Measurements from ENCODE around the gene TAC4. TPM values are rescaled to one million over a fixed set of nuclear protein-coding genes. Genes with fewer than 3 reads are reported as not detected.

The TAC4 gene
- total and polyA plus RNA-seq, 10 donors: not detected

DNA sequence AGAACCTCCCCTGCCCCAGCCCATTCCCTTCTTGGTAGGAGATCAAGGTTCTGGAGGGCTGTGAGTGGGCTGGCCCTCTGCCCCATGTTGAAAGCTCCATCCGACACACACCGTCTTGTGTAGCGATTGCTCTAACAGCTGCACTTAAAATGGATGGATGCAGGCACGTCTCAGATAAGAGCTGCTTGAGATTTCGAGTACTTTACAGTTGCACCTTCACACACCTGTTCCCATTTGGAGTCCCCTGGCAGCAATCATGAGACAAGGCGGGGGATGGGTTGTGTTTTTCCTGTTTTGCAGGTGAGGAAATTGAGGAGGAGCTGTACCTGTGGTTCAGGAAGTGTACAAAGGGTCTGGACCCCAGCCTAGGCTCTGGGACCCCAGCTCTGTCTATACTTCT lies 25.6 kb upstream of the TAC4 start:
- H3K4me3 ChIP-seq: no peak overlapping the region
- intact Hi-C loops (cut with DNase I; ENCODE audit: low total_unique reads): no loop called here
- no peak overlapping the region for H3K27ac ChIP-seq
- H3K9me3 ChIP-seq: no peaks in the 10 kb centered on the region
- 71 to 88% (median 80%) methylated on average over 6 of the region's 6 CpGs for WGBS, 5 donors
- no peaks in the 10 kb centered on the region for H3K36me3 ChIP-seq
- DNase-seq: no peak
- H3K27me3 ChIP-seq (replicated peaks in 1 of 7): peaks cover 0 to 76% (median 7%) of the 10 kb centered on the region in 7 donors
- TF ChIP-seq POLR2A (IDR thresholded peaks at IDR 0.05): no peak
- TF ChIP-seq, protein P1, sequence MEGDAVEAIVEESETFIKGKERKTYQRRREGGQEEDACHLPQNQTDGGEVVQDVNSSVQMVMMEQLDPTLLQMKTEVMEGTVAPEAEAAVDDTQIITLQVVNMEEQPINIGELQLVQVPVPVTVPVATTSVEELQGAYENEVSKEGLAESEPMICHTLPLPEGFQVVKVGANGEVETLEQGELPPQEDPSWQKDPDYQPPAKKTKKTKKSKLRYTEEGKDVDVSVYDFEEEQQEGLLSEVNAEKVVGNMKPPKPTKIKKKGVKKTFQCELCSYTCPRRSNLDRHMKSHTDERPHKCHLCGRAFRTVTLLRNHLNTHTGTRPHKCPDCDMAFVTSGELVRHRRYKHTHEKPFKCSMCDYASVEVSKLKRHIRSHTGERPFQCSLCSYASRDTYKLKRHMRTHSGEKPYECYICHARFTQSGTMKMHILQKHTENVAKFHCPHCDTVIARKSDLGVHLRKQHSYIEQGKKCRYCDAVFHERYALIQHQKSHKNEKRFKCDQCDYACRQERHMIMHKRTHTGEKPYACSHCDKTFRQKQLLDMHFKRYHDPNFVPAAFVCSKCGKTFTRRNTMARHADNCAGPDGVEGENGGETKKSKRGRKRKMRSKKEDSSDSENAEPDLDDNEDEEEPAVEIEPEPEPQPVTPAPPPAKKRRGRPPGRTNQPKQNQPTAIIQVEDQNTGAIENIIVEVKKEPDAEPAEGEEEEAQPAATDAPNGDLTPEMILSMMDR (IDR thresholded peaks at IDR 0.05 in 8 of 11, conservative IDR thresholded peaks at IDR 0.05 in 3 of 11): no peak
- no peaks in the 10 kb centered on the region for H3K4me1 ChIP-seq

GRCh38 chr17:49872754-49873377 lies 25.0 kb upstream of the TAC4 start:
- no peaks in the 10 kb centered on the region for H3K4me1 ChIP-seq
- H3K27me3 ChIP-seq (replicated peaks in 1 of 7): peaks cover 0 to 76% (median 7%) of the 10 kb centered on the region in 7 donors
- DNase-seq: no peak
- H3K27ac ChIP-seq: no peak overlapping the region
- H3K9me3 ChIP-seq: no peaks in the 10 kb centered on the region
- TF ChIP-seq, protein P1 (IDR thresholded peaks at IDR 0.05 in 8 of 11, conservative IDR thresholded peaks at IDR 0.05 in 3 of 11): no peak
- TF ChIP-seq POLR2AphosphoS5 (IDR thresholded peaks at IDR 0.05) (no peak), POLR2A (IDR thresholded peaks at IDR 0.05) (no peak)
- no peak overlapping the region for H3K4me3 ChIP-seq
- H3K36me3 ChIP-seq: no peaks in the 10 kb centered on the region
- intact Hi-C loops (cut with DNase I; ENCODE audit: low total_unique reads): no loop called here
- WGBS, 5 donors: 51 to 68% (median 59%) methylated on average over 6 of the region's 6 CpGs

DNA sequence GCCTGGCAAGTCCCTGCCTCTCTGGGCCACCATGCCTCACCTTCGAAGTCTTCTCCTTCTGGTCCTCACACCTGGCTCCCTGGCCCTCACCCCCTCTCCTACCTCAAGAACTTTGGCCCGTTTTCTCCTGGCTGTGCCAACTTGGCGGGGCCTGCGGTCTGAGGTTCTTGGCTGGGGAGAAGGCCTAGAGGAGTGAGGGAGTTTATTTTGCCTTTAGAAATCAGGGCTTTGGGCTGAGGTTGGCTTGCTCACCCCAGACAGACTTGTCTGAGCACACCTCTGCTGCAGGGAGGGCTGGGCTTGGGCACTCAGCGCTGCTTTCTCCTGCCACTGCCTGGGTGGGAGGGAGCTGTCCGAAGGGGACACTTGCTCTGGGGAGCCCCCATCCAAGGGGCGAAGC lies 23.3 kb upstream of the TAC4 start:
- no peak for DNase-seq
- intact Hi-C loops (cut with DNase I; ENCODE audit: low total_unique reads): no loop called here
- no peak overlapping the region for H3K27ac ChIP-seq
- no peaks in the 10 kb centered on the region for H3K36me3 ChIP-seq
- WGBS, 5 donors: 82 to 90% (median 88%) methylated on average over 5 to 7 of the region's 7 CpGs
- H3K9me3 ChIP-seq: no peaks in the 10 kb centered on the region
- H3K4me1 ChIP-seq: no peaks in the 10 kb centered on the region
- H3K4me3 ChIP-seq: no peak overlapping the region
- TF ChIP-seq, protein P1 (IDR thresholded peaks at IDR 0.05 in 8 of 11, conservative IDR thresholded peaks at IDR 0.05 in 3 of 11): no peak
- no peak for TF ChIP-seq POLR2AphosphoS5 (IDR thresholded peaks at IDR 0.05)
- no peak for TF ChIP-seq POLR2A (IDR thresholded peaks at IDR 0.05)
- H3K27me3 ChIP-seq (replicated peaks in 1 of 7): peaks cover 0 to 66% (median 3%) of the 10 kb centered on the region in 7 donors

DNA sequence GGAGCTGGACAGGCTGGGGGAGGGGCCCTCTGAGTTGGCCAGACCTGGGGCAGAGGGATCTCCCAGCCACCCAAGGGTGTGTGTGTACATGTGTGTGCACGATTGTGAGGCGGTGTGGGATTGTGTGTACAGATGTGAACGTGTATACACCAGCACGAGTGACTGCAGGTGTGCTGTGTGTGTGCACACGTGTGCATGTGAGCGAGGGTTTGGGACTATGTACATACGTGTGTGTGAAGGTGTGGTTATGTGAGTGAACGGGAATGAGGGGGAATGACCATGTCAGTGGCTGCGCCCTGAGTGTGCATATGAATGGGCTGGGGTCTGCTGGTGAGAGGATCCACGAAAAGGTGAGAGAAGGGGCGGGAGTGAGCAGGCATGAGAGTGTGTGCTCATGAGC lies 22.4 kb upstream of the TAC4 start:
- no peak for DNase-seq
- WGBS, 5 donors: 80 to 90% (median 86%) methylated on average over 11 of the region's 11 CpGs
- no peak for TF ChIP-seq POLR2A (IDR thresholded peaks at IDR 0.05)
- TF ChIP-seq POLR2AphosphoS5 (IDR thresholded peaks at IDR 0.05): no peak
- TF ChIP-seq, protein P1 (IDR thresholded peaks at IDR 0.05 in 8 of 11, conservative IDR thresholded peaks at IDR 0.05 in 3 of 11): no peak
- Histone ChIP-seq H3K36me3 (no peaks in the 10 kb centered on the region), H3K27ac (no peak overlapping the region), H3K4me1 (no peaks in the 10 kb centered on the region), H3K27me3 (replicated peaks in 1 of 7) (peaks cover 0 to 60% (median 3%) of the 10 kb centered on the region in 7 donors), H3K9me3 (no peaks in the 10 kb centered on the region), H3K4me3 (no peak overlapping the region)
- intact Hi-C loops (cut with DNase I; ENCODE audit: low total_unique reads): no loop called here
